K562 (cell line): Measurements from ENCODE around the gene TOR3A. TPM values are rescaled to one million over a fixed set of nuclear protein-coding genes. Genes with fewer than 3 reads are reported as not detected.

Source experiments
- DNMT1 ChIP-seq: fragments of 450-650 bp; IDR thresholded peaks from 2 replicates; pipeline ENCODE4 v1.6.1; 2016; ENCODE audit warnings: antibody characterized with exemption, mild to moderate bottlenecking
- GABPB1 ChIP-seq: sonication (generic); formaldehyde crosslinking; IDR thresholded peaks from 2 replicates; pipeline ENCODE4 v1.8.0; 2022; ENCODE audit warnings: mild to moderate bottlenecking, missing genetic modification reagents
- HNRNPUL1 ChIP-seq: fragments of 200-400 bp; formaldehyde crosslinking; IDR thresholded peaks from 2 replicates; pipeline ENCODE4 v1.6.1; 2017; ENCODE audit warnings: low read length
- ID3 ChIP-seq, 2 experiments: fragments of 250-450 bp in 1 of 2; fragments of 450-650 bp in 1 of 2; sonication (Bioruptor Pico) in 1 of 2; IDR thresholded peaks; 2 replicates each; pipeline versions ENCODE4 v1.6.1 to v1.8.0; 2016 to 2021; ENCODE audit warnings: mild to moderate bottlenecking in 2 of 2, moderate library complexity in 2 of 2, missing compliant biosample characterization in 1 of 2, missing genetic modification characterization in 1 of 2
- IRF9 ChIP-seq: fragments of 450-650 bp; IDR thresholded peaks from 2 replicates; pipeline ENCODE4 v1.6.1; 2016; ENCODE audit warnings: missing biosample characterization, missing genetic modification characterization
- KDM4B ChIP-seq, 2 experiments: fragments of 450-650 bp in 1 of 2; sonication (generic) in 1 of 2; IDR thresholded peaks; 2 replicates each; pipeline ENCODE4 v1.6.1; 2016 to 2017; ENCODE audit warnings: borderline replicate concordance in 2 of 2, antibody characterized with exemption in 1 of 2, low read depth in 1 of 2, mild to moderate bottlenecking in 1 of 2
- LARP7 ChIP-seq: fragments of 450-650 bp; IDR thresholded peaks from 2 replicates; pipeline ENCODE4 v1.6.1; 2016
- MAFK ChIP-seq: IDR thresholded peaks from 2 replicates; pipeline ENCODE4 v1.6.1; 2011; ENCODE audit warnings: low read length, improper control_type of control experiment
- POLR2A ChIP-seq: fragments of 450-650 bp; conservative IDR thresholded peaks from 2 replicates; pipeline ENCODE4 v1.6.1; 2016
- TCF3 ChIP-seq: sonication (generic); formaldehyde crosslinking; IDR thresholded peaks from 2 replicates; pipeline ENCODE4 v1.4.0; 2020; ENCODE audit warnings: mild to moderate bottlenecking, missing genetic modification reagents
- VEZF1 ChIP-seq: fragments of 200-800 bp; sonication (Bioruptor generic); IDR thresholded peaks from 2 replicates; pipeline ENCODE4 v1.6.1; 2017; ENCODE audit warnings: missing genetic modification characterization, missing compliant biosample characterization
- ZBTB7A ChIP-seq: IDR thresholded peaks from 2 replicates; pipeline ENCODE4 v1.6.1; 2011; ENCODE audit warnings: low read depth, mild to moderate bottlenecking, low read length, moderate library complexity, borderline replicate concordance; ENCODE audit not compliant: control insufficient read depth
- ZNF165 ChIP-seq: fragments of 250-450 bp; sonication (Bioruptor Pico); IDR thresholded peaks from 2 replicates; pipeline ENCODE4 v1.4.0; 2020; ENCODE audit warnings: borderline replicate concordance
- ZNF184 ChIP-seq: sonication (generic); formaldehyde crosslinking; IDR thresholded peaks from 2 replicates; pipeline ENCODE4 v1.5.0; 2020; ENCODE audit warnings: missing genetic modification reagents
- ZNF23 ChIP-seq: fragments of 250-450 bp; sonication (Bioruptor Pico); IDR thresholded peaks from 2 replicates; pipeline ENCODE4 v1.4.0; 2020; ENCODE audit warnings: mild to moderate bottlenecking
- polyA plus RNA-seq, 8 experiments: library from polyadenylated mRNA; depleted of rRNA in 4 of 8; stranded (reverse) in 5 of 8; unstranded in 3 of 8; fragments of >200 nt; fragmentation: Nextera tagmentation in 2 of 8; fragmentation: Illumina TruSeq in 1 of 8; extraction: Ambion mirVana in 2 of 8; extraction: Trizol in 1 of 8; gene quantifications; 2 replicates each; pipeline versions ENCODE4 v1.2.1 to v1.2.3, GENCODE V29; 2011 to 2014; ENCODE audit warnings: inconsistent platforms in 1 of 8, missing spikeins in 1 of 8
- total RNA-seq, 7 experiments: library from RNA; depleted of rRNA in 6 of 7; stranded (reverse); fragments of >200 nt in 6 of 7; fragmentation: Illumina TruSeq in 2 of 7; extraction: Trizol in 2 of 7; gene quantifications; 2 replicates each; pipeline versions ENCODE4 v1.2.1 to v1.2.3, GENCODE V29; 2011 to 2021; ENCODE audit warnings: low replicate concordance in 1 of 7
- TF ChIP-seq, protein P1 (sequence below): fragments of 450-650 bp; IDR thresholded peaks from 2 replicates; pipeline ENCODE4 v1.6.1; 2016; ENCODE audit warnings: antibody characterized with exemption
- TF ChIP-seq, protein P2 (sequence below): fragments of 250-450 bp; sonication (Bioruptor Pico); IDR thresholded peaks from 2 replicates; pipeline ENCODE4 v1.5.0; 2020; ENCODE audit warnings: mild to moderate bottlenecking, borderline replicate concordance
- TF ChIP-seq, protein P3 (sequence below), 2 experiments: fragments of 200-800 bp in 1 of 2; sonication (Bioruptor generic) in 1 of 2; sonication (generic) in 1 of 2; formaldehyde crosslinking in 1 of 2; IDR thresholded peaks in 1 of 2; conservative IDR thresholded peaks in 1 of 2; 2 replicates each; pipeline versions ENCODE4 v1.5.0 to v1.6.1; 2016 to 2020; ENCODE audit warnings: missing compliant biosample characterization in 1 of 2, missing genetic modification characterization in 1 of 2, missing genetic modification reagents in 1 of 2

TOR3A gene
- total and polyA plus RNA-seq, 9 of the 15 experiments (the other 6 are each of a cell fraction or from before 2014, with no cell fraction given), result 7.9 to 94.5 (median 39.7) TPM

GRCh38 chr1:179046808-179047635, 34.8 kb upstream of the TOR3A start (continued):
- TF ChIP-seq TCF3 (CRISPR knock-in tag) (peak; percentile 100), IRF9 (tag) (peak; percentile 96), LARP7 (peak; percentile 23; the same call in 1 of the 2 replicates), HNRNPUL1 (no peak), ZNF23 (peak; percentile 44; the same call in 1 of the 2 replicates), VEZF1 (CRISPR knock-in tag) (peak; percentile 84), POLR2A (peak; percentile 58; the same call in 1 of the 2 replicates), KDM4B (IDR thresholded peaks at IDR 0.05; ENCODE audit: borderline replicate concordance in 2 of 2, low read depth in 1 of 2) (no peak), ZNF184 (CRISPR knock-in tag) (no peak), MAFK (peak; percentile 79), ZBTB7A (peak; percentile 95; the same call in 1 of the 2 replicates), ID3 (CRISPR knock-in tag; IDR thresholded peaks at IDR 0.05) (no peak; the same call in 1 of the 2 replicates), ID3 (tag; IDR thresholded peaks at IDR 0.05) (peak; percentile 99), DNMT1 (peak; percentile 56; the same call in 1 of the 2 replicates), ZNF165 (CRISPR knock-in tag) (no peak), GABPB1 (CRISPR knock-in tag) (peak; percentile 91)
- TF ChIP-seq, protein P1, sequence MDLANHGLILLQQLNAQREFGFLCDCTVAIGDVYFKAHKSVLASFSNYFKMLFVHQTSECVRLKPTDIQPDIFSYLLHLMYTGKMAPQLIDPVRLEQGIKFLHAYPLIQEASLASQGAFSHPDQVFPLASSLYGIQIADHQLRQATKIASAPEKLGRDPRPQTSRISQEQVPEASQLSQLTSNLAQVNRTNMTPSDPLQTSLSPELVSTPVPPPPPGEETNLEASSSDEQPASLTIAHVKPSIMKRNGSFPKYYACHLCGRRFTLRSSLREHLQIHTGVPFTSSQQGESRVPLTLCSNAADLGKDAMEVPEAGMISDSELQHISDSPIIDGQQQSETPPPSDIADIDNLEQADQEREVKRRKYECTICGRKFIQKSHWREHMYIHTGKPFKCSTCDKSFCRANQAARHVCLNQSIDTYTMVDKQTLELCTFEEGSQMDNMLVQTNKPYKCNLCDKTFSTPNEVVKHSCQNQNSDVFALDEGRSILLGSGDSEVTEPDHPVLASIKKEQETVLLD, result peak; percentile 89; the same call in 1 of the 2 replicates
- TF ChIP-seq, protein P2, sequence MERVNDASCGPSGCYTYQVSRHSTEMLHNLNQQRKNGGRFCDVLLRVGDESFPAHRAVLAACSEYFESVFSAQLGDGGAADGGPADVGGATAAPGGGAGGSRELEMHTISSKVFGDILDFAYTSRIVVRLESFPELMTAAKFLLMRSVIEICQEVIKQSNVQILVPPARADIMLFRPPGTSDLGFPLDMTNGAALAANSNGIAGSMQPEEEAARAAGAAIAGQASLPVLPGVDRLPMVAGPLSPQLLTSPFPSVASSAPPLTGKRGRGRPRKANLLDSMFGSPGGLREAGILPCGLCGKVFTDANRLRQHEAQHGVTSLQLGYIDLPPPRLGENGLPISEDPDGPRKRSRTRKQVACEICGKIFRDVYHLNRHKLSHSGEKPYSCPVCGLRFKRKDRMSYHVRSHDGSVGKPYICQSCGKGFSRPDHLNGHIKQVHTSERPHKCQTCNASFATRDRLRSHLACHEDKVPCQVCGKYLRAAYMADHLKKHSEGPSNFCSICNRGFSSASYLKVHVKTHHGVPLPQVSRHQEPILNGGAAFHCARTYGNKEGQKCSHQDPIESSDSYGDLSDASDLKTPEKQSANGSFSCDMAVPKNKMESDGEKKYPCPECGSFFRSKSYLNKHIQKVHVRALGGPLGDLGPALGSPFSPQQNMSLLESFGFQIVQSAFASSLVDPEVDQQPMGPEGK, result no peak
- TF ChIP-seq, protein P3, sequence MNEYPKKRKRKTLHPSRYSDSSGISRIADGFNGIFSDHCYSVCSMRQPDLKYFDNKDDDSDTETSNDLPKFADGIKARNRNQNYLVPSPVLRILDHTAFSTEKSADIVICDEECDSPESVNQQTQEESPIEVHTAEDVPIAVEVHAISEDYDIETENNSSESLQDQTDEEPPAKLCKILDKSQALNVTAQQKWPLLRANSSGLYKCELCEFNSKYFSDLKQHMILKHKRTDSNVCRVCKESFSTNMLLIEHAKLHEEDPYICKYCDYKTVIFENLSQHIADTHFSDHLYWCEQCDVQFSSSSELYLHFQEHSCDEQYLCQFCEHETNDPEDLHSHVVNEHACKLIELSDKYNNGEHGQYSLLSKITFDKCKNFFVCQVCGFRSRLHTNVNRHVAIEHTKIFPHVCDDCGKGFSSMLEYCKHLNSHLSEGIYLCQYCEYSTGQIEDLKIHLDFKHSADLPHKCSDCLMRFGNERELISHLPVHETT (CRISPR knock-in tag; conservative IDR thresholded peaks at IDR 0.05 in 1 of 2, IDR thresholded peaks at IDR 0.05 in 1 of 2), result peak in 1 of 2 experiments; percentile 95; a peak in 2 of 4 replicates
